Left lung (tissue), 10 donors: ENCODE results near the gene NANP. TPM values are rescaled to one million over a fixed set of nuclear protein-coding genes. Genes with fewer than 3 reads are reported as not detected.

Experiments used
- ATAC-seq: fragments of 200-7000 bp; cut with Tn5 transposase; one replicate; pipeline ENCODE4 v1.9.1; 2020; ENCODE audit warnings: moderate library complexity
- DNase-seq, 4 donors: peaks; one replicate each; pipeline ENCODE4 v3.0.0-alpha.2; 2013 to 2020
- H3K27ac ChIP-seq, 2 donors: fragments of 200-600 bp; sonication (generic) in 1 of 2; one replicate each; pipeline versions ENCODE4 v1.5.0 to v1.8.0; 2020 to 2021
- H3K27me3 ChIP-seq, 2 donors: fragments of 200-600 bp; sonication (generic) in 1 of 2; one replicate each; pipeline versions ENCODE4 v1.5.0 to v1.8.0; 2020 to 2021
- H3K36me3 ChIP-seq, 2 donors: fragments of 200-600 bp; sonication (generic) in 1 of 2; one replicate each; pipeline versions ENCODE4 v1.5.0 to v1.8.0; 2020 to 2021
- H3K4me1 ChIP-seq, 2 donors: fragments of 200-600 bp; one replicate each; pipeline ENCODE4 v1.8.0; 2021
- H3K4me3 ChIP-seq, 2 donors: fragments of 200-600 bp; sonication (generic) in 1 of 2; one replicate each; pipeline versions ENCODE4 v1.5.0 to v1.8.0; 2020 to 2021; ENCODE audit warnings: mild to moderate bottlenecking in 1 of 2
- H3K9me3 ChIP-seq, 2 donors: fragments of 200-600 bp; sonication (generic) in 1 of 2; one replicate each; pipeline versions ENCODE4 v1.5.0 to v1.8.0; 2020 to 2021
- CTCF ChIP-seq, 2 donors: fragments of 200-600 bp; sonication (generic) in 1 of 2; IDR thresholded peaks; one replicate each; pipeline versions ENCODE4 v1.5.0 to v1.8.0; 2021; ENCODE audit warnings: antibody characterized with exemption in 2 of 2
- intact Hi-C, 2 donors: fragments of 100-400 bp; cut with DNase I; formaldehyde crosslinking; loops; one replicate each; pipeline versions ENCODE4 v1.11.2 to v1.14.2; 2022
- polyA plus RNA-seq, 6 donors: library from polyadenylated mRNA; unstranded; fragments of 120-200 nt; gene quantifications; one replicate each; pipeline ENCODE4 v1.2.1, GENCODE V29; 2013; ENCODE audit not compliant: insufficient read length in 6 of 6
- total RNA-seq, 2 donors: library from RNA; stranded (reverse); fragmentation: NEBNext Ultra II Directional; extraction: Animal tissue kit (Norgen Biotek cat#: 25700); gene quantifications; one replicate each; pipeline ENCODE4 v1.2.1, GENCODE V29; 2021
- donor health status: DM: no; HTN: yes; CAD: no.
- donor health status: DM: no; HTN: no; CAD: no.

The NANP gene
- total and polyA plus RNA-seq, 8 donors, result 4.1 to 7.4 (median 4.9) TPM

DNA sequence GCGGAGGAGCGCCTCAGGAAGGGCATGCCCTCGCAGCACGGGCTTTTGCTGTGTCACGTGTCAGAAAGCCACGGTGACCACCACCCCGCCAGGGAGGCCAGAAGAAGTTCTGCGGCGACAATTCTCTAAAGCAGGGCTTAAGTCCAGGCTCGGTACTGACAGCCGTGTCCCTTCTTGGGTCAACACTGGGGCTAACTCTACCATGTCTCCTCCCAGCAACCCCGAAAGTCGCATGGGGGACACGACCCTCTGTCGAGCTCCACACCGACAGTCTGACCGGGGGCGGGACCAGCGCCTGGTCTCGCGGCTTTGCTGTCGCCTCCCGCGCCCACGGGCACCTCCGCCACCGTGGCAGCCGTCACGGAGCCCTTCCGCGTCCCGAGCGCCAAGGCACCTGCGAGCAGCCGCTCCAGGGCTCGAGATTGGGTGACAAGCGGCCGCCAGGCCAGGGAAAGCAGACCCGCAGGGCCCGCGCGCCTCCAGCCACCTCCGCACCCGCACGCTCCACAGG is 534 bp downstream of the NANP start:
- peak overlapping the region; percentile 82 to 96 for H3K4me3 ChIP-seq
- DNase-seq (peak; percentile 32 to 86 (median 56)), ATAC-seq (peak; percentile 59)
- peaks cover 12 to 34% of the 10 kb centered on the region in 2 donors for H3K4me1 ChIP-seq
- no peaks in the 10 kb centered on the region for H3K36me3 ChIP-seq
- H3K27me3 ChIP-seq, result no peaks in the 10 kb centered on the region
- intact Hi-C loops, result no loop called here
- TF ChIP-seq CTCF (IDR thresholded peaks at IDR 0.05), result no peak
- H3K9me3 ChIP-seq, result peaks cover 0 to 5% of the 10 kb centered on the region in 2 donors
- H3K27ac ChIP-seq, result peak overlapping the region; percentile 95

DNA sequence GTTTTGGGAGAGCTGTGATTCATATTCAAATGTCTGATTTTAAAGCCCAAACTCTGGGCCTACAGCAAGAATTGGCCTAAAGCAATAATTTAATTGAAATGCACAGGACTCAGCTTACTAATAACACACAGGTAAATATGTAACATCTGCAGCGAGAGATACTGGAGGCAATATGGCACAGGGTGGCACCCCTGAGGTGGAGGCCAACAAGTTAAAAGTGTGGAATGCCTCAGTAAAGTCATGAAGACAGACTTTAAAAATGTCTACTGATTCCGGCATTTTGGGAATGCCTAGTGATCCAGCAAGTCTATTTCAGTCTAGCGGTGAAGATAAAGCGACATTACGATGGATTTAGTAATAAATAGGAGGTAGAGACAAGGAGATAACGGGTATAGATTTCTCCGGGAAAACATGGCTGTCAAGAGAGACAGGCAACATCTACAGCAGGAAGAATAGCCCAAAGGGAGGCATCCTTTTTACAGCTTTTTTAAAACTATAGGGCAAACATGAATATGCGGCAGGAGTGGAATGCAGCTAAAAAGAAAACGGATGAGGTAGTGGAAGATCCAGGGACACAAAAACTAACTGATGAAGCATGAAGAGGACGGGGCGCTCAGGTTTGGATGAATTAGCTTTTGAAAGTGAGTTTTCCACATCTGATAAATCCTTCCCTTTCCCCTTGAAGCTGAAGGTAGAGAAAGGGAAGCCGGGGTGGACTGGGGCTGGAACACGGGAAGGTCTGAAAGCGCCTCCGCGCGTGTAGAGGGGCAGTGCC is 1.2 kb downstream of the NANP start:
- intact Hi-C loops, result no loop called here
- Histone ChIP-seq H3K9me3 (peaks cover 0 to under 1% of the 10 kb centered on the region in 2 donors), H3K4me3 (peak overlapping the region; percentile 82 to 96), H3K4me1 (peaks cover 12 to 34% of the 10 kb centered on the region in 2 donors), H3K27ac (peak overlapping the region; percentile 95), H3K27me3 (no peaks in the 10 kb centered on the region), H3K36me3 (no peaks in the 10 kb centered on the region)
- no peak for TF ChIP-seq CTCF (IDR thresholded peaks at IDR 0.05)
- DNase-seq (no peak), ATAC-seq (no peak)

GRCh38 chr20:25622049-25622448 is 1.8 kb downstream of the NANP start:
- no peak overlapping the region for H3K27ac ChIP-seq
- TF ChIP-seq CTCF (IDR thresholded peaks at IDR 0.05), result no peak
- no peaks in the 10 kb centered on the region for H3K9me3 ChIP-seq
- intact Hi-C loops, result no loop called here
- H3K4me3 ChIP-seq, result peak overlapping the region in 1 of 2 donors; percentile 82
- no peaks in the 10 kb centered on the region for H3K36me3 ChIP-seq
- DNase-seq (no peak), ATAC-seq (no peak)
- H3K27me3 ChIP-seq, result no peaks in the 10 kb centered on the region
- H3K4me1 ChIP-seq, result peaks cover 12 to 34% of the 10 kb centered on the region in 2 donors

DNA sequence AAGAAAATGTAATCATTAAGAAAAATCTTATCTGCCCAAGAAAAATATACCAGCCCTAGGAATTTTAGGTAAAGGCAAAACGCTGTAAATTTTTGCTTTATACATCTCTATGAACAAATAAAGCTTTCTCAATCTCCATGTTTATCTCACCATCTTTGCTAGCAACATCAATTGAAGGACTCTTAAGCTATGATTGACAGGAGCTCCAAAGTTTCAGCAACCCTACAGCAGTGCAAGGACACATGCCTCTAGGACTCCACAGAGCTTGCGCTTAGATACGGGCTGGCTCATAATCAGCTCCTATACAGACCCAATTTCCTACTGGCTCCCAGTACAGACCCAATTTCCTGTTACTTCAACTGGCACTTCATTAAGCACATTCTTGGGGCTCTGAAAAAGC is 4.3 kb downstream of the NANP start:
- ATAC-seq, result no peak

More for the DNA sequence above, 4.3 kb downstream of the NANP start:
- Histone ChIP-seq H3K4me3 (no peak overlapping the region), H3K9me3 (no peaks in the 10 kb centered on the region), H3K27me3 (no peaks in the 10 kb centered on the region), H3K36me3 (peaks cover 0 to 19% of the 10 kb centered on the region in 2 donors), H3K27ac (no peak overlapping the region), H3K4me1 (peaks cover 8 to 27% of the 10 kb centered on the region in 2 donors)
- no peak for TF ChIP-seq CTCF (IDR thresholded peaks at IDR 0.05)
- no peak for DNase-seq
- intact Hi-C loops, result no loop called here
